ENCODE results near the gene SLC39A1.

DNA sequence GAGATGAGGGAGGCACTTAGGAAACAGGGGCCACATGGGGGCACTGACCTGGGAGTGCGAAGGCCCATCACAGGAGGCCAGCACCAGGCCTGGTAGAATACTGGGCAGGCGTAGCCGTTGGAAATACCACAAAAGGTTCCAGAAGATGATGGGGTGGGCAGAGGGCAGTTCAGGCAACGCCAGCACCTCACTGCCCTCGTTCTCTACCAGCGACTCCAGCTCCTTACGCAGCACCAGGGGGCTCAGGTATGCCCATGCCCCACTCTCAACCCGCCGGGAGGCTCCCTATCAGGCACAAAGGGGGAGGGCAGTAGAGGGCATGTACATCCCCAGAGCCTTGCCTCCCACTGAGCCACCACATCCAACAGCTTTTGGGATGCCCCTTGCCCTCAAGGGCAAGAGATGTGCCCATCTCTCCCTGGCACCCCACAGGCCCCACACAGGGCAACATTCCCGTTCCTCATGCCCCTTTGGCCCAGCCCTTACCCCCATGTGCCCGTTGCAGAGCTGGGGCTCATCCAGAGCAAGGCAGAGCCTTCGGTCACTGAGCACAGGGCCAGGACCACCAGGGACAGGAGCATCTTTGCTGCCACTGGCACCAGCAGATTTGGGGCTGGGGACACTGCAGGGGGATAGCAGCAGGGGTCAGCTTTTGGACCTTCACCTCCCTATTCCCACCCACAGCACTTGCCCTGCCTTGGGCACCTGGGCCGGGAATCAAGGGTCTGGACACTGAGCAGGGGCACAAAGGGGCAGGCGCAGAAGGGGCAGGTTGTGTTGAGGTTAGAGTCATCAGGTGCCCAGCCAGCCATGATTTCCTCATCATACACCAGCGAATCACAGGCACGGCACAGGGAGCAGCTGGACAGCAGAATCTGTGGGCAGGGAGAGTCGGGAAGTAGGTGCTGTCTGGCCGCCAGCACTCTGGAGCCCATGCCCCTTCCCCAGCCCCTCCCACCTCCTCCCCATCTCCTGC is 30.9 kb downstream of the SLC39A1 start:
- TF ChIP-seq ZNF274 (IDR thresholded peaks at IDR 0.05; ENCODE audit: low read depth, low read length): no peak
- no peak for TF ChIP-seq SUZ12 (IDR thresholded peaks at IDR 0.05; ENCODE audit: extremely low read depth, insufficient read depth, insufficient read length)

Data from NT2/D1 (cell line).